DMS 273 treated with DMSO at 0.1 percent for 48 hours (cell line): ENCODE results near the gene ENTHD1.
"Not testable (repeated sequence)": the region's sequence is repeated elsewhere in the genome, so short reads cannot be mapped to it uniquely, and the experiment has no call there.

ENCODE experiments used
- DNase-seq: peaks from one replicate; lab custom pipeline; 2025; lab: John Stamatoyannopoulos, UW

ENTHD1 gene

GRCh38 chr22:39898997-39899396, 5.4 kb upstream of the ENTHD1 start:
- peak; percentile 1 for DNase-seq

- no peak for DNase-seq
Observed at GRCh38 chr22:39897841-39898240, 4.3 kb upstream of the ENTHD1 start.

GRCh38 chr22:39896313-39896996, 2.9 kb upstream of the ENTHD1 start:
- no peak for DNase-seq

DNA sequence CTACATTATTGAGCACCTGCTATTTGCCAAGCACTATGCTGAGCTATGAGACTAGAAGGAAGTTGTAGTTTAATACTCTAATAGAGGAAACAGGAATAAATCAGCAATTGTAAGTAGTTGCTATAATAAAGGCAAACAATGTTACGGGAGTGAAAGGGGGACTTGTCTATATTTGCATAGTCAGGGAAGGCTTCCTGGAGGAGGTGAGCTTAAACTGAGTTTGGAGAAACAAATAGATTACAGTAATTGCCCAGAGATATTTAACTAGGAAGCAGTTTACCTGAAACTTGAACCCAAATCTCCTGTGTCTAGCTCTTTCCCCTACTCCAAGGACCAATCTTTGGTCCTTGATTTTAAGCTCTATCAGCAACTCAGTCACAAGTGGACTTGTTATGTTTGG, 2.1 kb upstream of the ENTHD1 start:
- DNase-seq = no peak

DNA sequence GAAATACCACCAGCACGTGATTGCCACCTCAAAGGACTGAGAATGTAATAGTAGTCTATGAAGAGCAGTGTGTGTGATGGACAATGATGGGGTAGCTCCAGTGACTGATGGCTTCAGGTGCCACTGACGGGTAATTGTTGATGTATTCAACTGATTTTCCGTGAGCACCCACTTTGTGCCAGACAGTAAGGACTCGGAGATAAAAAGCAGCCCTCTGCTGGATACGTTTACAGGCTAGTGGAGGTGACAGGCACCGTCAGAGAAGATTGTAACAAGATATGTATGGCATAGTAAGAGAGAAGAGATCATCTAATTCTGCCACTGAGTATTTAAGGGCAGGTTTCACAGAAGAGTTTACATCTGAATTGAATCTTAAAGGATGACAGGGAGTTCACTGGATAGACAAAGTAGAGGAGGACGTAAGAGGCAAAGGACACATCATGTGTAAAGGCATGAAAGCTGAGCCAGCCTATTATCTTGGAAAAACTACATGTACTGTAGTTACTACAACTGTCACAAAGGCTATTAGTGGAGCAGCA, 1.1 kb upstream of the ENTHD1 start:
- DNase-seq = no peak

DNA sequence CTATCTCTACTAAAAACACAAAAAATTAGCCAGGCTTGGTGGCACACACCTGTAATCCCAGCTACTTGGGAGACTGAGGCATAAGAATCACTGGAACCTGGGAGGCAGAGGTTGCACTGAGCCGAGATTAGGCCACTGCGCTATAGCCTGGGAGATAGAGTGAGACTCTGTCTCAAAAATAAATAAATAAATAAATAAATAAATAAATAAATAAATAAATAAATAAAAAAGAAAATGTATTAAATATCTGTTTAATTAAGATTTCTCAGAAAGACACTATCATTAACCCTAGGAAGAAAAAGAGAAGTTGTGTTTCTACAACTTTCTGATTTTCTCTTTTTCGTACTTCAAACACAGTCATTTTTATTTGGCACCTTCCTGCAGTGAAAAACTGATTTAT, 3.6 kb downstream of the ENTHD1 start:
- DNase-seq = not testable (repeated sequence)

GRCh38 chr22:39883057-39883456, 10.5 kb downstream of the ENTHD1 start:
- DNase-seq = no peak

GRCh38 chr22:39880722-39881121, 12.8 kb downstream of the ENTHD1 start:
- no peak for DNase-seq

GRCh38 chr22:39877079-39877845, 16.3 kb downstream of the ENTHD1 start:
- DNase-seq = no peak

GRCh38 chr22:39875176-39875885, 18.2 kb downstream of the ENTHD1 start:
- not testable (repeated sequence) for DNase-seq

GRCh38 chr22:39873965-39874364, 19.6 kb downstream of the ENTHD1 start:
- DNase-seq = no peak

- no peak for DNase-seq
Observed at GRCh38 chr22:39872548-39872947, 21.0 kb downstream of the ENTHD1 start.

- no peak for DNase-seq
Observed at GRCh38 chr22:39871008-39871798, 22.4 kb downstream of the ENTHD1 start.

- not testable (repeated sequence) for DNase-seq
Observed at GRCh38 chr22:39869797-39870196, 23.8 kb downstream of the ENTHD1 start.

DNA sequence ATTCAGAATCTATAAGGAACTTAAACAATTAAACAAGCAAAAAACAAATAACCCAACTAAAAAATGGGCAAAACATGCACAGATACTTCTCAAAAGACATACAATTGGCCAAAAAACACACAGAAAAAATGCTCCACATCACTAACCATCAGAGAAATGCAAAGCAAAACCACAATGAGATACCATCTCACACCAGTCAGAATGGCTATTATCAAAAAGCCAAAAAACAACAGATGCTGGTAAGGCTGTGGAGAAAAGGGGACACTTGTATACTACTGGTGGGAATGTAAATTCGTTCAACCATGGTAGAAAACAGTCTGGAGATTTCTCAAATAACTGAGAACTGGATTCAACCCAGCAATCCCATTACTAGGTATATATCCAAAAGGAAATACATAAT, 24.8 kb downstream of the ENTHD1 start:
- no peak for DNase-seq

GRCh38 chr22:39859903-39860588, 33.5 kb downstream of the ENTHD1 start:
- DNase-seq = no peak

DNA sequence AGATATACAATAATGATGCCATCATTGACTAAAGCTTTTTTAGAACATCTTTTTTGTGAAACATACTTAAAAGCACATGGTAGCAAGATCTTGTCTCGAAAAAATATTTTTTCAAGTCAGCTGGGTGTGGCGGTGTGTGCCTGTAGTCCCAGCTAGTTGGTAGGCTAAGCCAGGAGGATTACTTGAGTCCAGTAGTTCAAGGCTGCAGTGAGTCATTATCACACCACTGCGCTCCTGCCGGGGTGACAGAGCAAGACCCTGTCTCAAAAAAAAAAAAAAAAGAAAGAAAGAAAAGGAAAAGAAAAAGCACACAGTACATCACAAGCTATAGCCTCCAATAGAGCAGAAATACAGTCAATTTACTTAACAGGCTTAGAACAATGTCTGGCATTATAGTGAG, 37.0 kb downstream of the ENTHD1 start:
- no peak for DNase-seq

GRCh38 chr22:39852799-39853198, 40.8 kb downstream of the ENTHD1 start:
- DNase-seq = no peak

DNA sequence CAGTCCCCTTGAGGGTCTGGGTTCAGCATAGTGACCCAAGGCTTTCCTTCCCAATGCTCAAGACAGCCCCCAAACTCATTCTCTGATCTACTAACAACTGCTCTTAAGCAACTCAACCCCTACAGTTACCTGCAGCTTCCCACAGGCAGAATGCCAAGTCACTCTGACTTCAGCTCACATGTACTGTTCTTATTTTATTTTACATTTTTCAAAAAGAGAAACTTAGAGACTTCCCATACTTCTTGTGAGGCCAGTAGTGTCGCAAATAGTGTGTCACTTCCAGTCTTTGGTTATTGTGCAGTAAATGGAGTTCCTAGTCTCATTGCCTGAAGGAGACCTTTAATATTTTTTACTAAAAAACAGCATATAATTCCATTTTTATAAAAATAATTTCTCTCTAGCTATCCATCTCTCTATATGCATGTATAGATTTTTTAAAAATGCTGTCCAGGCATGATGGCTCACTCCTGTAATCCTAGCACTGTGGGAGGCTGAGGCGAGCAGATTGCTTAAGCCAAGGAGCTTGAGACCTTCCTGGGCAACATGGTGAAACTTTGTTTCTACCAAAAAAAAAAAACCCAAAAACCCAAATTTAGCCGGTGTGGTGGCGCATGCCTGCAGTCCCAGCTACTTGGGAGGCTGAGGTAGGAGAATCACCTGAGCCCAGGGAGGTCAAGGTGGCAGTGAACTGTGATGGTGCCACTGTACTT, 41.8 kb downstream of the ENTHD1 start:
- DNase-seq = no peak

DNA sequence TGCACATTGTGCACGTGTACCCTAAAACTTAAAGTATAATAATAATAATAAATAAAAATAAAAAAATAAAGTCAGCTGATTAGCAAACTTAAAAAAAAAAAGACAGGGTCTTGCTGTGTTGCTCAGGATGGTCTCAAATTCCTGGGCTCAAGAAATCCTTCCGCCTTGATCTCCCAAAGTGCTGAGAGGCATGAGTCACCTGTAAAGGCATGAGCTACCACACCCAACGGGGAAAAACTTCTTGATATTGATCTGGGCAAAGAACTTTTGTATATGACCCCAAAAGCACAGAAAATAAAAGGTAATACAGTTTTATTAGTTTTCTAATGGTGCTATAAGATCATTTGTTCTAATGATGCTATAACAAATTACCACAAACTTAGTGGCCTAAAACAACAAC, 46.1 kb downstream of the ENTHD1 start:
- no peak for DNase-seq

DNA sequence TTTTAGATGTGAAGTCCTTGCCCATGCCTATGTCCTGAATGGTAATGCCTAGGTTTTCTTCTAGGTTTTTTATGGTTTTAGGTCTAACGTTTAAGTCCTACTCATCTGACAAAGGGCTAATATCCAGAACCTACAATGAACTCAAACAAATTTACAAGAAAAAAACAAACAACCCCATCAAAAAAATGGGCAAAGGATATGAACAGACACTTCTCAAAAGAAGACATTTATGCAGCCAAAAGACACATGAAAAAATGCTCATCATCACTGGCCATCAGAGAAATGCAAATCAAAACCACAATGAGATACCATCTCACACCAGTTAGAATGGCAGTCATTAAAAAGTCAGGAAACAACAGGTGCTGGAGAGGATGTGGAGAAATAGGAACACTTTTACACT, 47.0 kb downstream of the ENTHD1 start:
- DNase-seq = not testable (repeated sequence)
